ENCODE data around the gene MSANTD1.

MSANTD1 gene

DNA sequence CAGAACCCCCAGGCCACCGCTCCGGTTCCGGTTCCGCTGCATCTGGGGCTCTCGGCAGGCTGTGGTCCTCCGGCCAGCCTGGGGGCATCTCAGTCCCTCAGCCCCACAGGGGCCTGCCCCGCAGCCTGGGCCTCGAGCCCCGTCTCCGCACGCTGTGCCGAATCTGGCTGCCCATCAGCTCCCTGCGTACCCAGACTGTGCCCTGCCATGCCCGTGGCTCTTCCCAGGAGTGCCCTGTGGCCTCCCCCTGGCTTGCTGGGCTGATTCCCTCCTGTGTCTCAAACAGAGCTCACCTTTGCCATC is 830 bp upstream of the MSANTD1 start:
- DNase-seq (ENCODE audit: low read depth), result no peak

DNA sequence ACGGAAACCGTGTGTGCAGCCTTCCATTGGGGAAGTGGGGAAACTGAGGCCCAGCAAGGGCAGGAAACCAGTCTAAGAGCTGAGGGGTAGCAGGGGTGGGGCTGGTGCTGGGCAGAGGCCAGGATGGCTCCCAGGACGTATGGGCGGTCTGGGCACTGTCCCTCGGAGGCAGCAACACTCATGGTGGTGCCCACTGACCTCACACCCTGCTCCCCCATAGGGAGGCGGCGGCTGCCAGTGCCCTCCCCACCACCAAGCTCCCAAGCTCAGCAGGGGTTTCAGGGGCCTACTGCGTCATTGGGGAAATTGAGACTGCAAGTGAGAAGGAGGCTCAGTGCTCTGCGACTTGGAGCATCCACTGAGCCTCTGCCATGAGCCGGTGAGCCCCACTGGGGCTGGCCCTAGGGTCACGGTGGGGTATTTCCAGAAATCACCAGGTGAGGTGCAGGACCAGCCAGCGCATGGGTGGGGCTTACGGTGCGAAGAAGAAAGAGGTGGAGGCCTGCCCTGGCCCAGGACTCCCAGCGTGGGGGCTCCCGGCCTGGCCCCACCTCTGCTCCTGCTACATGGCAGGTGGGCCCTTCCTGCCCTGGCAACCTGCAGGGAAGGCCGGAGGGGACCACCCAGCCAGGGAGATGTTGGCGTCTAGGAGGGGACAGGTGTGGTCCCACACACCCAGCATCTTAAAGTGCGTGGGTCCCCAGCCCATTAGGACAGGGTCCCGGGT is 915 bp downstream of the MSANTD1 start:
- DNase-seq (ENCODE audit: low read depth), result no peak

- DNase-seq (ENCODE audit: low read depth), result no peak
These were observed 1.5 kb downstream of the MSANTD1 start for GRCh38 chr4:3250438-3250955.

- DNase-seq (ENCODE audit: low read depth), result no peak
These were observed 2.2 kb downstream of the MSANTD1 start for GRCh38 chr4:3250956-3251690.

GRCh38 chr4:3251691-3252479 is 2.9 kb downstream of the MSANTD1 start:
- DNase-seq (ENCODE audit: low read depth), result no peak

DNA sequence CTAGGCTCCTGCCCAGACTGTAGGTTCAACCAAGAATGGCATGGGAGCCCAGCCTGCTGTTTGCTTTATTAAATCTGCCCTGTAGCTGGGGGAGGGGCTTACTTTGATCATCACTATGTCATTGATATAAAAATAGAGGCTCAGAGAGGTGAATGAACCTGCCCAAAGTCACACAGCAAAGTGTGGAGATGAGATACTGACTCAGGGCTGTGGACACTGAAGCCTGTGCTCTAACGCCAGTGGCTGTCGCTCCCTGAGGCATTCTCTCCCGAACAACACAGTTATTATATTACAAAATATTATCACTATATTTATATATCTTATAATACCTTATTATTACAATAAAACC is 3.5 kb downstream of the MSANTD1 start:
- DNase-seq (ENCODE audit: low read depth), result no peak

GRCh38 chr4:3252831-3253641 is 4.1 kb downstream of the MSANTD1 start:
- no peak for DNase-seq (ENCODE audit: low read depth)

- no peak for DNase-seq (ENCODE audit: low read depth)
These were observed 4.8 kb downstream of the MSANTD1 start for GRCh38 chr4:3253808-3254207.

GRCh38 chr4:3254302-3255131 is 5.6 kb downstream of the MSANTD1 start:
- DNase-seq (ENCODE audit: low read depth), result no peak

DNA sequence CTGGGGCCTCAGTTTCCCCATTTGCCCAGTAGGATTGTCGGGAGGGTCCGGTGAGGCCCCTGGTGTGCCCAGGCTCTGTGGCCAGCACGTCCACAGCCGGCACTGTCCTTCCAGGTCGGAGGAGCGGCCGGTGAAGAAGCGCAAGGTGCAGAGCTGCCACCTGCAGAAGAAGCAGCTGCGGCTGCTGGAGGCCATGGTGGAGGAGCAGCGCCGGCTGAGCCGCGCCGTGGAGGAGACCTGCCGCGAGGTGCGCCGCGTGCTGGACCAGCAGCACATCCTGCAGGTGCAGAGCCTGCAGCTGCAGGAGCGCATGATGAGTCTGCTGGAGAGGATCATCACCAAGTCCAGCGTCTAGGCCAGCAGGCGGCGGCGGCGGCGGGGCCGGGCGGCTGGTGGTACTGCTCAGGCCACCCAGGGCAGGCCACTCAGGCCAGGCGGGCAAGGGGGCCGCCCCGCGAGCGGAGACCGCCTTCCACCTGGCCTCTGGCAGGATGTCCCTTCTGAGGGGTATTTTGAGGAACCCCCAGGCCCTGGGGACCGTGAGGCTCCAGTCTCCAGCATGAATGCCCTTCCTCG is 6.7 kb downstream of the MSANTD1 start:
- no peak for DNase-seq (ENCODE audit: low read depth)

- no peak for DNase-seq (ENCODE audit: low read depth)
These were observed 7.5 kb downstream of the MSANTD1 start for GRCh38 chr4:3256230-3257102.

GRCh38 chr4:3257103-3257555 is 8.2 kb downstream of the MSANTD1 start:
- DNase-seq (ENCODE audit: low read depth), result no peak

DNA sequence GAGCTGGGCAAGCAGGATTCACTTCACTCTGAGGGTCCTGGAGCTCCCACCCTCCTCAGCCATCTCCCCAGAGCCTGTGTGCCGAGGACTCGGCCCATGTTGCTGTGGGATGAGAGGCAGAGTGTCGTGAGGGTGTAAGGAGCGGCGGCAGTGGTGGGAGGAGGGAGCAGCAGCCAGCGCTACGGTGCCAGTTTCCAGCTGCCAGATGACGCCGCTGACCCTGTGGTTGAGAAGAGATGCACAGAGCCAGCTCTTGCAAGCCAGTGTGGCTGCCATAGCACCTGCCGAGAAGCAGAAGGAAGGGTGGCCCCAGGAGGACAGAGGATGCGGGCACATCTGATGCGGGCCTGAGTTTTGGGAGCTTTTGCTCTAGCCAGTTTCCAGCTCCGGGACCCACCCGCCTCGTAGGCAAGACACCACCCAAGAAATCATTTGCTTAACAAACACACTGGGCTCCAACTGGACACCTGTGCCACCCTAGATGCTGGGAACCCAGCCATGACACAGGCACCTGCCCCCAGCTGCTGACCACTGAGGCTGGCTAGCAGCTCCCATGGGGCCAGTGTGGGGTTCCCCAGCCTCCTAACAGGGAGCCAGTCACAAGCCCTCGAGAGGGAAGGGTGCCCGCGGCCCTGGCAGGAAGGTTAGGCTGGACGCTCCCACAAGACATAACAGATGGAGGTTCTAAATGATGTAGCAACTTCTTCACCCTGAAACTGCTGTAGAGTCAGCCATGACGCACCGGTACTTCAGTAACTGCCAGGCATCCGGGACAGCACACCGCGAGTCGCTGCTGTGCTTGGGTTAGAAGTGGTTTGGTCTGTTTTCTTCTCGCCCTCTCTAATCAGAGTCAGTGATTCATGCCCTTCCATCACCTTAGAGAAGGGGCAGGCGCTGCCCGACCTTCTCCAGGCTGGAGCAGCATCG is 8.9 kb downstream of the MSANTD1 start:
- DNase-seq (ENCODE audit: low read depth), result no peak

DNA sequence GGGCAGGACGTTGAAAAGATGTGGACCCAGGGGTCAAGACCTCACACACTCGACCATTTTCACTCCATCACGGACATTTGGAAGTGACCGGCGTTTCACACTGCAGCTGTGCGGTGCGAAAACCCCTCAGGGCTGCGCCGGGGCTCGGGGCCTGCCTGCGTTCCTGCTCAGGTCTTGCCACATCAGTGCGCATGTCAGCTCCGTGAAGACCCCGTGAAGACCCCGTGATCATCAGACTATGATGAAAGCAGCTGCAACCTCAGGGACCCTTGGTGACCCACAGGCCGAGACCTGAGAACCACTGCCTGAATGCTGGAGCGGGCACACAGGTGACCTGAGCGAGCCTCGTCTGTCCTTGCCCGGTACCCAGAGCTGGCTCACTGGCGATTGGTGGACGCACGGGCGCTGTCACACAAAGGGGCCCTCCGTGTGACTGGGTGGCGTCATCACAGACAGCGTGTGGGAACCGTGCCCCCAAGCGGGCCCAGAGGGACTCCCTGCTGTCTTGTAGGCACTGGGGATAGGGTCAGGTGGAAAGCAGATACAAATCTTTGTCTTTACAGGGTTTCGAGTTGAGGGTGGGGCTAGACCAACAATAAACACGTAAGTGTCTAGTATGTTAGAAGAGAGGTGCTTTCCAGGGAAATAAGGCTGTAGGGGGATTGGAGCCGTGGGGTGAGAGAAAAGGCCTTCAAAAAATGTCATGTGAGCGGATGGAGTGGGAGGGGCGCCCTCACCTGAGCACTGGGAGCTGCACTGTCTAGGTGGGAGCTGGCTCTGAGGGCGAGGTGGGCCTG is 12.7 kb downstream of the MSANTD1 start:
- DNase-seq (ENCODE audit: low read depth), result no peak

- no peak for DNase-seq (ENCODE audit: low read depth)
These were observed 13.5 kb downstream of the MSANTD1 start for GRCh38 chr4:3262208-3263052.

DNA sequence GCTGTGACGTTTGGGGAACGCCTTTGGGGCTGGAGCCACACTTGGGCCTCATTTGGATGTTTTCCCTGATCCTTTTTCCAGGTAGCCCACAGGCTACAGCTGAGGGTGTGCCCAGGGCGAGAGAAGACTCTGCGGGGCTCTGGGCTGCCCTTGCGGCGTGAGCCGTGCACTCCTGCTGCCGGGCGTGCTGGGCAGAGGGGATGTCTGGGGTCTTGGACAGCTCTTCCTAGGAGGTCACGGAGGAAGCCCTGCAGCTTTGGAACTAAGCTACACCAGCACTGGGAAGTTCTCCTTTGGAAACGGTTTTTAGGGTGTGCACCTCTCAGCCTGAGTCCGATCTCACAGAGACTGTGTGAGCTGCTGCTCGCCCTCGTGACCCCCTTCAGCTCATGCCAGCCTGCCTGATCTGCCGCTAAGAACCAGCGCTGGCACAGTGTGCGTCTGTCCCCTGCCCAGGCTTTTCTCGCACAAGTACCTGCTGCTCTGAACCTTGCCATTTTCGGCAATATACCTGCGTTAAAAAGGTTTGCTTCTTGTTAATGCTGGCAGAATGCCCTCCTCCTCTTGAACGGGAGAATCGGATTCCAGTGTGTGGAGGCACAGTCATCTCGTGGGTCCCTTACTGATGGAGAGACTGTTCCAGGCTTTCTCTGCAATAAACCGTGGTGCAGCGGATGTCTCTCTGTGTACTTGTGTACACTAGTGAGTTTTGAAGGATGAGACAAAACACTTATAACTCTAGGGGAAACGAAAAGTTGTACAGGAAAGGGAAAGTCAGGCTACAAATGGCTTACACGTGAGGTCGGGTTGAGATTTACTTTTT is 14.3 kb downstream of the MSANTD1 start:
- DNase-seq (ENCODE audit: low read depth), result no peak
